ENCODE results near the gene MRPL36. TPM values are rescaled to one million over a fixed set of nuclear protein-coding genes. Genes with fewer than 3 reads are reported as not detected.

Gene MRPL36
- total and polyA plus RNA-seq, 2 of the 4 experiments (the other 2 are of a cell fraction): 85.9 to 103 TPM

- ATAC-seq (ENCODE audit: low read depth) (no peak), DNase-seq (no peak)
- Histone ChIP-seq H3K27me3 (ENCODE audit: control insufficient read depth, insufficient read depth, low read length) (peaks cover 45% of the 10 kb centered on the region), H3K36me3 (ENCODE audit: control insufficient read depth, insufficient read depth, low read length) (no peaks in the 10 kb centered on the region), H2BK5ac (ENCODE audit: low read depth, low read length, poor library complexity, severe bottlenecking) (no peak overlapping the region), H3K4me3 (ENCODE audit: insufficient read depth, low read depth, low read length) (no peak overlapping the region), H3K4me1 (ENCODE audit: control insufficient read depth, insufficient read depth, low read length) (no peaks in the 10 kb centered on the region; the same call in 1 of the 2 replicates), H3K79me1 (ENCODE audit: low read depth in 1 of 2, low read length in 2 of 2) (no peaks in the 10 kb centered on the region), H3K9me1 (ENCODE audit: insufficient read depth, low read length) (no peaks in the 10 kb centered on the region), H2AFZ (replicated peaks; ENCODE audit: low read length, poor library complexity) (no peak overlapping the region), H3K9me3 (ENCODE audit: control insufficient read depth, insufficient read depth, low read length) (no peaks in the 10 kb centered on the region), H3K14ac (replicated peaks; ENCODE audit: low read depth, low read length) (no peak overlapping the region), H2AK5ac (ENCODE audit: low read depth, low read length) (no peak overlapping the region), H3K4ac (ENCODE audit: low read depth, low read length) (no peak overlapping the region), H3K9ac (ENCODE audit: low read depth, low read length) (no peak overlapping the region), H2AK9ac (replicated peaks; ENCODE audit: low read depth, low read length, poor library complexity) (no peak overlapping the region), H4K8ac (ENCODE audit: low read depth in 2 of 2, low read length in 2 of 2) (no peak overlapping the region), H4K5ac (ENCODE audit: low read depth, low read length) (no peak overlapping the region), H2BK15ac (ENCODE audit: low read depth, low read length) (no peak overlapping the region), H3K4me2 (ENCODE audit: low read depth, low read length) (no peak overlapping the region), H3K18ac (ENCODE audit: low read depth, low read length) (no peak overlapping the region), H2BK120ac (ENCODE audit: low read depth, low read length) (no peak overlapping the region), H4K20me1 (ENCODE audit: insufficient read depth, low read length) (no peaks in the 10 kb centered on the region), H2BK20ac (ENCODE audit: low read depth, low read length) (no peak overlapping the region), H3K27ac (ENCODE audit: insufficient read depth, low read length) (no peak overlapping the region), H3K56ac (ENCODE audit: extremely low read depth, insufficient read depth, low read length) (no peak overlapping the region), H3K23ac (ENCODE audit: low read depth, low read length) (no peak overlapping the region), H4K91ac (ENCODE audit: insufficient read depth, low read depth, low read length) (no peak overlapping the region)
- intact Hi-C loops (cut with micrococcal nuclease) (no loop called here), in situ Hi-C loops (cut with MboI; ENCODE audit: low sequenced_read_pairs) (no loop called here), dilution Hi-C loops (cut with HindIII; ENCODE audit: low sequenced_read_pairs, unreplicated experiment) (no loop called here)
- TF ChIP-seq BHLHE40 (IDR thresholded peaks at IDR 0.05; ENCODE audit: low read depth, low read length): no peak
- no peak for TF ChIP-seq NFE2L2 (IDR thresholded peaks at IDR 0.05; ENCODE audit: low read depth, low read length)
- no peak for TF ChIP-seq CEBPB (IDR thresholded peaks at IDR 0.05; ENCODE audit: low read depth, low read length)
- no peak for TF ChIP-seq MAZ (IDR thresholded peaks at IDR 0.05; ENCODE audit: borderline replicate concordance, low read depth, low read length)
- no peak for TF ChIP-seq POLR2A (IDR thresholded peaks at IDR 0.05; ENCODE audit: low read depth, low read length)
- no peak for TF ChIP-seq SMC3 (IDR thresholded peaks at IDR 0.05; ENCODE audit: low read depth, low read length)
- TF ChIP-seq MXI1 (IDR thresholded peaks at IDR 0.05; ENCODE audit: borderline replicate concordance, low read depth, low read length): no peak
- no peak for TF ChIP-seq RFX5 (IDR thresholded peaks at IDR 0.05; ENCODE audit: low read depth, low read length)
- no peak for TF ChIP-seq CTCF (conservative IDR thresholded peaks at IDR 0.05; ENCODE audit: low read depth, low read length)
- TF ChIP-seq MAFK (IDR thresholded peaks at IDR 0.05; ENCODE audit: low read depth, low read length): no peak
- TF ChIP-seq CHD1 (IDR thresholded peaks at IDR 0.05; ENCODE audit: low read depth, low read length): no peak
- TF ChIP-seq RCOR1 (IDR thresholded peaks at IDR 0.05; ENCODE audit: insufficient replicate concordance, low read length): no peak
- no peak for TF ChIP-seq RAD21 (IDR thresholded peaks at IDR 0.05; ENCODE audit: low read length)
- TF ChIP-seq, protein P1, sequence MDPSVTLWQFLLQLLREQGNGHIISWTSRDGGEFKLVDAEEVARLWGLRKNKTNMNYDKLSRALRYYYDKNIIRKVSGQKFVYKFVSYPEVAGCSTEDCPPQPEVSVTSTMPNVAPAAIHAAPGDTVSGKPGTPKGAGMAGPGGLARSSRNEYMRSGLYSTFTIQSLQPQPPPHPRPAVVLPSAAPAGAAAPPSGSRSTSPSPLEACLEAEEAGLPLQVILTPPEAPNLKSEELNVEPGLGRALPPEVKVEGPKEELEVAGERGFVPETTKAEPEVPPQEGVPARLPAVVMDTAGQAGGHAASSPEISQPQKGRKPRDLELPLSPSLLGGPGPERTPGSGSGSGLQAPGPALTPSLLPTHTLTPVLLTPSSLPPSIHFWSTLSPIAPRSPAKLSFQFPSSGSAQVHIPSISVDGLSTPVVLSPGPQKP (IDR thresholded peaks at IDR 0.05; ENCODE audit: borderline replicate concordance, low read depth, low read length): no peak
- TF ChIP-seq FOS (IDR thresholded peaks at IDR 0.05; ENCODE audit: low read depth, low read length): no peak
- TF ChIP-seq, protein P2, sequence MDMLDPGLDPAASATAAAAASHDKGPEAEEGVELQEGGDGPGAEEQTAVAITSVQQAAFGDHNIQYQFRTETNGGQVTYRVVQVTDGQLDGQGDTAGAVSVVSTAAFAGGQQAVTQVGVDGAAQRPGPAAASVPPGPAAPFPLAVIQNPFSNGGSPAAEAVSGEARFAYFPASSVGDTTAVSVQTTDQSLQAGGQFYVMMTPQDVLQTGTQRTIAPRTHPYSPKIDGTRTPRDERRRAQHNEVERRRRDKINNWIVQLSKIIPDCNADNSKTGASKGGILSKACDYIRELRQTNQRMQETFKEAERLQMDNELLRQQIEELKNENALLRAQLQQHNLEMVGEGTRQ (IDR thresholded peaks at IDR 0.05; ENCODE audit: low read depth, low read length): no peak
- ChIA-PET POLR2A (ENCODE audit: unreplicated experiment) (no interaction called here), CTCF (no interaction called here)
- BruUV-seq (replicated peaks): no TSS peak
- WGBS, 2 experiments (ENCODE audit: extremely low coverage in 2 of 2, insufficient read length in 1 of 2): 53% methylated on average over 3 of the region's 21 CpGs; no CpG with 5 or more reads in 1 of the 2 experiments
Measured at GRCh38 chr5:1834721-1835429, 35.2 kb upstream of the MRPL36 start.

All from IMR-90 (cell line).